ENCODE measurements around the gene RGS7BP. TPM values are rescaled to one million over a fixed set of nuclear protein-coding genes. Genes with fewer than 3 reads are reported as not detected.

Gene RGS7BP
- total RNA-seq, 1 donor from 2014 or later = 0.07 TPM

DNA sequence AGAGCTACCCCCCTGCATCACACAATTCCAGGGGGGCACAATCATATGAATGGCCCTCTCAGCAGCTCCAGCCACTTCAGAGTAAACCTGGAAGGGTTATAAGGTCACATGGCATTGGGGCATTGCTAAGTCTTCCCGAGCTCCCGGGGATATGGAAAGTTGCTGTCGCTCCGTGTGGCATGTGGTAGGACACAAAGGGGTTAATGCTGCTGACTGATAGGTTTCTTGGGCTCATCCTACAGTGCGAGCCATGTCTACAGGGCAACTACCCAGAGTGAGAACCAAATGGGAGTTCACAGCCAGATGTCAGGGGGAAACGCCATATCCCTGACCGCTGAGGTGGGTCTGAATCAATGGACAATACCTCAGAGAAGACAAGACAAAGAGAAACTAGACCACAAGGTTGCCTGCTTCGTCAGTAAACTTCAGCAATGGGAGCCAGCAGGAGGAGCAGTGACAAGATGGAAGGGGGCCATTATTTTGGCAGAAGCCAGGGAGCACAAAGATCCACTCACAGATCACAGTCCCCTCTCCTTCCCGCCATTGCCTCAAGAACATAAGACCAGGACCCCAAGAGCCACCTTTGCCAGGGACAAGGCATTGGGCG, 132.1 kb downstream of the RGS7BP start:
- H3K27ac Mint-ChIP-seq (ENCODE audit: unreplicated experiment) = no peak overlapping the region
- H3K4me1 Mint-ChIP-seq (ENCODE audit: low read depth, unreplicated experiment) = no peaks in the 10 kb centered on the region
- no peaks in the 10 kb centered on the region for H3K36me3 ChIP-seq (ENCODE audit: insufficient read depth, low read length)
- no peaks in the 10 kb centered on the region for H3K9me3 ChIP-seq (ENCODE audit: insufficient read depth, low read depth, low read length)
- DNase-seq (ENCODE audit: low read depth) (no peak), FAIRE-seq (no peak)
- peak overlapping the region; percentile 39 for H2AFZ ChIP-seq (ENCODE audit: low read depth, low read length)
- TF ChIP-seq, protein P1, sequence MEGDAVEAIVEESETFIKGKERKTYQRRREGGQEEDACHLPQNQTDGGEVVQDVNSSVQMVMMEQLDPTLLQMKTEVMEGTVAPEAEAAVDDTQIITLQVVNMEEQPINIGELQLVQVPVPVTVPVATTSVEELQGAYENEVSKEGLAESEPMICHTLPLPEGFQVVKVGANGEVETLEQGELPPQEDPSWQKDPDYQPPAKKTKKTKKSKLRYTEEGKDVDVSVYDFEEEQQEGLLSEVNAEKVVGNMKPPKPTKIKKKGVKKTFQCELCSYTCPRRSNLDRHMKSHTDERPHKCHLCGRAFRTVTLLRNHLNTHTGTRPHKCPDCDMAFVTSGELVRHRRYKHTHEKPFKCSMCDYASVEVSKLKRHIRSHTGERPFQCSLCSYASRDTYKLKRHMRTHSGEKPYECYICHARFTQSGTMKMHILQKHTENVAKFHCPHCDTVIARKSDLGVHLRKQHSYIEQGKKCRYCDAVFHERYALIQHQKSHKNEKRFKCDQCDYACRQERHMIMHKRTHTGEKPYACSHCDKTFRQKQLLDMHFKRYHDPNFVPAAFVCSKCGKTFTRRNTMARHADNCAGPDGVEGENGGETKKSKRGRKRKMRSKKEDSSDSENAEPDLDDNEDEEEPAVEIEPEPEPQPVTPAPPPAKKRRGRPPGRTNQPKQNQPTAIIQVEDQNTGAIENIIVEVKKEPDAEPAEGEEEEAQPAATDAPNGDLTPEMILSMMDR (IDR thresholded peaks at IDR 0.05; ENCODE audit: insufficient read depth, low read depth, low read length) = no peak
- TF ChIP-seq EZH2 (IDR thresholded peaks at IDR 0.05; ENCODE audit: insufficient read depth, low read length) = no peak
- no peaks in the 10 kb centered on the region for H3K4me1 ChIP-seq (ENCODE audit: insufficient read depth, low read length)
- no peak overlapping the region for H3K4me3 ChIP-seq (ENCODE audit: insufficient read depth, low read depth, low read length)
- H3K9me3 Mint-ChIP-seq (ENCODE audit: unreplicated experiment) = no peaks in the 10 kb centered on the region
- no peaks in the 10 kb centered on the region for H3K27me3 ChIP-seq (ENCODE audit: insufficient read depth, low read length)
- no peaks in the 10 kb centered on the region for H3K36me3 Mint-ChIP-seq (ENCODE audit: low read depth, unreplicated experiment)
- H3K27ac ChIP-seq (ENCODE audit: low read depth, low read length) = no peak overlapping the region
- H3K79me2 ChIP-seq (ENCODE audit: insufficient read depth, low read length) = no peaks in the 10 kb centered on the region
- H4K20me1 ChIP-seq (ENCODE audit: insufficient read depth, low read length) = no peaks in the 10 kb centered on the region
- H3K27me3 Mint-ChIP-seq (ENCODE audit: low read depth, unreplicated experiment) = no peaks in the 10 kb centered on the region
- no peak overlapping the region for H3K9ac ChIP-seq (ENCODE audit: low read length)
- H3K4me2 ChIP-seq (ENCODE audit: low read length) = peak overlapping the region; percentile 24
- H3K4me3 Mint-ChIP-seq (ENCODE audit: unreplicated experiment) = no peak overlapping the region

GRCh38 chr5:64644831-64645230, 139.0 kb downstream of the RGS7BP start:
- H4K20me1 ChIP-seq (ENCODE audit: insufficient read depth, low read length) = no peaks in the 10 kb centered on the region
- no peaks in the 10 kb centered on the region for H3K36me3 Mint-ChIP-seq (ENCODE audit: low read depth, unreplicated experiment)
- no peak overlapping the region for H3K27ac Mint-ChIP-seq (ENCODE audit: unreplicated experiment)
- TF ChIP-seq, protein P1 (IDR thresholded peaks at IDR 0.05; ENCODE audit: insufficient read depth, low read depth, low read length) = no peak
- TF ChIP-seq EZH2 (IDR thresholded peaks at IDR 0.05; ENCODE audit: insufficient read depth, low read length) = no peak
- no peak overlapping the region for H3K27ac ChIP-seq (ENCODE audit: low read depth, low read length)
- H3K4me3 Mint-ChIP-seq (ENCODE audit: unreplicated experiment) = no peak overlapping the region
- no peaks in the 10 kb centered on the region for H3K27me3 ChIP-seq (ENCODE audit: insufficient read depth, low read length)
- FAIRE-seq = no peak
- H3K4me3 ChIP-seq (ENCODE audit: insufficient read depth, low read depth, low read length) = no peak overlapping the region
- H3K9ac ChIP-seq (ENCODE audit: low read length) = no peak overlapping the region
- H3K4me1 Mint-ChIP-seq (ENCODE audit: low read depth, unreplicated experiment) = no peaks in the 10 kb centered on the region
- H3K27me3 Mint-ChIP-seq (ENCODE audit: low read depth, unreplicated experiment) = no peaks in the 10 kb centered on the region
- no peaks in the 10 kb centered on the region for H3K9me3 ChIP-seq (ENCODE audit: insufficient read depth, low read depth, low read length)
- H3K4me1 ChIP-seq (ENCODE audit: insufficient read depth, low read length) = no peaks in the 10 kb centered on the region
- no peaks in the 10 kb centered on the region for H3K9me3 Mint-ChIP-seq (ENCODE audit: unreplicated experiment)
- DNase-seq (ENCODE audit: low read depth) = no peak
- no peak overlapping the region for H3K4me2 ChIP-seq (ENCODE audit: low read length)
- no peak overlapping the region for H2AFZ ChIP-seq (ENCODE audit: low read depth, low read length)
- H3K79me2 ChIP-seq (ENCODE audit: insufficient read depth, low read length) = no peaks in the 10 kb centered on the region
- no peaks in the 10 kb centered on the region for H3K36me3 ChIP-seq (ENCODE audit: insufficient read depth, low read length)

GRCh38 chr5:64646169-64646568, 140.4 kb downstream of the RGS7BP start:
- no peaks in the 10 kb centered on the region for H3K36me3 ChIP-seq (ENCODE audit: insufficient read depth, low read length)
- H3K4me3 ChIP-seq (ENCODE audit: insufficient read depth, low read depth, low read length) = no peak overlapping the region
- Mint-ChIP-seq H3K9me3 (ENCODE audit: unreplicated experiment) (peaks cover 3% of the 10 kb centered on the region), H3K27ac (ENCODE audit: unreplicated experiment) (no peak overlapping the region), H3K27me3 (ENCODE audit: low read depth, unreplicated experiment) (no peaks in the 10 kb centered on the region), H3K4me1 (ENCODE audit: low read depth, unreplicated experiment) (no peaks in the 10 kb centered on the region), H3K36me3 (ENCODE audit: low read depth, unreplicated experiment) (no peaks in the 10 kb centered on the region), H3K4me3 (ENCODE audit: unreplicated experiment) (no peak overlapping the region)
- no peaks in the 10 kb centered on the region for H3K4me1 ChIP-seq (ENCODE audit: insufficient read depth, low read length)
- no peak for DNase-seq (ENCODE audit: low read depth)
- no peaks in the 10 kb centered on the region for H3K27me3 ChIP-seq (ENCODE audit: insufficient read depth, low read length)
- no peak overlapping the region for H3K9ac ChIP-seq (ENCODE audit: low read length)
- no peak overlapping the region for H3K27ac ChIP-seq (ENCODE audit: low read depth, low read length)
- no peak overlapping the region for H2AFZ ChIP-seq (ENCODE audit: low read depth, low read length)
- H3K79me2 ChIP-seq (ENCODE audit: insufficient read depth, low read length) = no peaks in the 10 kb centered on the region
- FAIRE-seq = no peak
- no peaks in the 10 kb centered on the region for H4K20me1 ChIP-seq (ENCODE audit: insufficient read depth, low read length)
- no peaks in the 10 kb centered on the region for H3K9me3 ChIP-seq (ENCODE audit: insufficient read depth, low read depth, low read length)
- no peak overlapping the region for H3K4me2 ChIP-seq (ENCODE audit: low read length)
- TF ChIP-seq, protein P1 (IDR thresholded peaks at IDR 0.05; ENCODE audit: insufficient read depth, low read depth, low read length) = no peak
- TF ChIP-seq EZH2 (IDR thresholded peaks at IDR 0.05; ENCODE audit: insufficient read depth, low read length) = no peak
